ENCODE results near the gene RFNG. TPM values are rescaled to one million over a fixed set of nuclear protein-coding genes. Genes with fewer than 3 reads are reported as not detected.

The RFNG gene
- total RNA-seq, 1 donor from 2014 or later, result 21.2 TPM

GRCh38 chr17:82090549-82091263, 39.1 kb upstream of the RFNG start:
- DNase-seq (ENCODE audit: low spot score in 2 of 2) (no peak), FAIRE-seq (no peak)

- no peak for DNase-seq (ENCODE audit: low spot score in 2 of 2)
- FAIRE-seq, result no peak
These were observed 38.3 kb upstream of the RFNG start for GRCh38 chr17:82089723-82090548.

GRCh38 chr17:82088838-82089722, 37.5 kb upstream of the RFNG start:
- FAIRE-seq (no peak), DNase-seq (ENCODE audit: low spot score in 2 of 2) (no peak)

- FAIRE-seq, result no peak
These were observed 36.6 kb upstream of the RFNG start for GRCh38 chr17:82087961-82088837.

GRCh38 chr17:82086941-82087906, 35.6 kb upstream of the RFNG start:
- FAIRE-seq (no peak), DNase-seq (ENCODE audit: low spot score in 2 of 2) (no peak)

More at GRCh38 chr17:82087961-82088837, 36.6 kb upstream of the RFNG start:
- no peak for DNase-seq (ENCODE audit: low spot score in 2 of 2)

GRCh38 chr17:82085931-82086764, 34.5 kb upstream of the RFNG start:
- FAIRE-seq, result no peak
- no peak for DNase-seq (ENCODE audit: low spot score in 2 of 2)

- FAIRE-seq (no peak), DNase-seq (ENCODE audit: low spot score in 2 of 2) (no peak)
These were observed 33.6 kb upstream of the RFNG start for GRCh38 chr17:82085031-82085861.

- no peak for DNase-seq (ENCODE audit: low spot score in 2 of 2)
- FAIRE-seq, result no peak
These were observed 32.9 kb upstream of the RFNG start for GRCh38 chr17:82084373-82085030.

GRCh38 chr17:82083533-82084359, 32.1 kb upstream of the RFNG start:
- DNase-seq (ENCODE audit: low spot score in 2 of 2), result no peak

GRCh38 chr17:82083009-82083408, 31.4 kb upstream of the RFNG start:
- FAIRE-seq (no peak), DNase-seq (ENCODE audit: low spot score in 2 of 2) (no peak)

More at GRCh38 chr17:82083533-82084359, 32.1 kb upstream of the RFNG start:
- no peak for FAIRE-seq

- DNase-seq (ENCODE audit: low spot score in 2 of 2), result no peak
- FAIRE-seq, result no peak
These were observed 30.8 kb upstream of the RFNG start for GRCh38 chr17:82082456-82082855.

- DNase-seq (ENCODE audit: low spot score in 2 of 2) (no peak), FAIRE-seq (no peak)
These were observed 30.4 kb upstream of the RFNG start for GRCh38 chr17:82081966-82082365.

- DNase-seq (ENCODE audit: low spot score in 2 of 2), result no peak
- FAIRE-seq, result no peak
These were observed 29.9 kb upstream of the RFNG start for GRCh38 chr17:82081546-82081945.

GRCh38 chr17:82080789-82081464, 29.3 kb upstream of the RFNG start:
- DNase-seq (ENCODE audit: low spot score in 2 of 2), result no peak
- no peak for FAIRE-seq

Data from frontal cortex (tissue), 4 donors.